DND-41 (cell line): ENCODE data around the gene SEPTIN11.

Experiments
- ATAC-seq: fragments of 200-7000 bp; cut with Tn5 transposase; 3 replicates; pipeline ENCODE4 v1.9.1; 2021; ENCODE audit warnings: low read depth; ENCODE audit not compliant: insufficient read depth
- DNase-seq: peaks from one replicate; pipeline ENCODE4 v3.0.0-alpha.2; 2020
- H2AFZ ChIP-seq: 2 replicates; pipeline ENCODE4 v1.6.0; 2012; ENCODE audit warnings: low read depth, low read length
- H3K27ac ChIP-seq: 2 replicates; pipeline ENCODE4 v1.5.1; 2012; ENCODE audit warnings: low read length, inconsistent platforms
- H3K27me3 ChIP-seq: fragments of 200-600 bp; sonication (generic); 2 replicates; pipeline ENCODE4 v1.6.0; 2012; ENCODE audit warnings: low read length, mild to moderate bottlenecking, inconsistent platforms; ENCODE audit not compliant: insufficient read depth, poor library complexity
- H3K36me3 ChIP-seq: 2 replicates; pipeline ENCODE4 v1.5.1; 2012; ENCODE audit warnings: low read length, inconsistent platforms; ENCODE audit not compliant: insufficient read depth
- H3K4me1 ChIP-seq: 2 replicates; pipeline ENCODE4 v1.5.1; 2012; ENCODE audit warnings: mild to moderate bottlenecking, low read length; ENCODE audit not compliant: insufficient read depth
- H3K4me2 ChIP-seq: 2 replicates; pipeline ENCODE4 v1.6.0; 2012; ENCODE audit warnings: mild to moderate bottlenecking, moderate library complexity, low read length, inconsistent platforms; ENCODE audit not compliant: insufficient read depth
- H3K4me3 ChIP-seq, 2 experiments: fragments of 200-600 bp in 1 of 2; shearing (Covaris generic) in 1 of 2; 2 replicates each; pipeline ENCODE4 v1.5.1; 2012 to 2016; ENCODE audit warnings: inconsistent platforms in 2 of 2, low read length in 2 of 2, mild to moderate bottlenecking in 2 of 2, low read depth in 1 of 2, moderate library complexity in 1 of 2
- H3K79me2 ChIP-seq: 2 replicates; pipeline ENCODE4 v1.6.0; 2012; ENCODE audit warnings: low read length, inconsistent platforms; ENCODE audit not compliant: insufficient read depth
- H3K9ac ChIP-seq: 2 replicates; pipeline ENCODE4 v1.6.0; 2012; ENCODE audit warnings: low read depth, mild to moderate bottlenecking, inconsistent platforms, low read length, moderate library complexity
- H3K9me3 ChIP-seq: 2 replicates; pipeline ENCODE4 v1.5.1; 2012; ENCODE audit warnings: low read length, moderate library complexity, mild to moderate bottlenecking, inconsistent platforms; ENCODE audit not compliant: insufficient read depth, severe bottlenecking
- H4K20me1 ChIP-seq: 2 replicates; pipeline ENCODE4 v1.6.0; 2012; ENCODE audit warnings: low read length; ENCODE audit not compliant: insufficient read depth
- CTCF ChIP-seq: IDR thresholded peaks from 2 replicates; pipeline ENCODE4 v1.5.1; 2012; ENCODE audit warnings: borderline replicate concordance, low read length, moderate library complexity, mild to moderate bottlenecking; ENCODE audit not compliant: poor library complexity, severe bottlenecking; ENCODE audit errors: extremely low read depth
- EZH2 ChIP-seq: IDR thresholded peaks from 3 replicates; pipeline ENCODE4 v1.6.1; 2012; ENCODE audit warnings: borderline replicate concordance, low read depth, mild to moderate bottlenecking, moderate library complexity, low read length, inconsistent platforms; ENCODE audit not compliant: severe bottlenecking

The SEPTIN11 gene

GRCh38 chr4:76982638-76983584 lies 33.4 kb downstream of the SEPTIN11 start:
- Histone ChIP-seq H3K79me2 (no peaks in the 10 kb centered on the region), H3K4me1 (peaks cover 11% of the 10 kb centered on the region; the same call in 1 of the 2 replicates), H4K20me1 (no peaks in the 10 kb centered on the region), H3K36me3 (no peaks in the 10 kb centered on the region), H3K27me3 (peaks cover 10% of the 10 kb centered on the region), H3K9me3 (no peaks in the 10 kb centered on the region), H3K27ac (no peak overlapping the region), H2AFZ (no peak overlapping the region; the same call in 1 of the 2 replicates), H3K4me3 (no peak overlapping the region), H3K4me2 (no peak overlapping the region), H3K9ac (no peak overlapping the region)
- ATAC-seq, result peak; percentile 83
- no peak for TF ChIP-seq CTCF
- DNase-seq, result no peak

GRCh38 chr4:76984127-76984526 lies 34.6 kb downstream of the SEPTIN11 start:
- Histone ChIP-seq H3K4me2 (no peak overlapping the region), H3K79me2 (no peaks in the 10 kb centered on the region)
- no peak for TF ChIP-seq EZH2
- peak; percentile 32 for TF ChIP-seq CTCF

GRCh38 chr4:76984788-76985211 lies 35.2 kb downstream of the SEPTIN11 start:
- H4K20me1 ChIP-seq, result no peaks in the 10 kb centered on the region
- H3K4me3 ChIP-seq, result no peak overlapping the region

More at GRCh38 chr4:76984127-76984526, 34.6 kb downstream of the SEPTIN11 start:
- Histone ChIP-seq H3K4me1 (peaks cover 11% of the 10 kb centered on the region; the same call in 1 of the 2 replicates), H2AFZ (no peak overlapping the region), H3K27ac (no peak overlapping the region), H3K27me3 (peaks cover 12% of the 10 kb centered on the region), H3K4me3 (no peak overlapping the region), H3K36me3 (no peaks in the 10 kb centered on the region), H3K9ac (no peak overlapping the region), H4K20me1 (no peaks in the 10 kb centered on the region), H3K9me3 (no peaks in the 10 kb centered on the region)
- DNase-seq (no peak), ATAC-seq (no peak)

More at GRCh38 chr4:76984788-76985211, 35.2 kb downstream of the SEPTIN11 start:
- no peak overlapping the region for H3K4me2 ChIP-seq
- DNase-seq (no peak), ATAC-seq (no peak)
- TF ChIP-seq CTCF (no peak), EZH2 (no peak)
- no peak overlapping the region for H2AFZ ChIP-seq
- H3K27ac ChIP-seq, result no peak overlapping the region
- H3K27me3 ChIP-seq, result peaks cover 12% of the 10 kb centered on the region
- no peaks in the 10 kb centered on the region for H3K79me2 ChIP-seq
- no peaks in the 10 kb centered on the region for H3K36me3 ChIP-seq
- no peaks in the 10 kb centered on the region for H3K9me3 ChIP-seq
- H3K4me1 ChIP-seq, result peaks cover 17% of the 10 kb centered on the region
- no peak overlapping the region for H3K9ac ChIP-seq
